ENCODE data around the gene MOCS3. TPM values are rescaled to one million over a fixed set of nuclear protein-coding genes. Genes with fewer than 3 reads are reported as not detected.

Gene MOCS3
- total and polyA plus RNA-seq, 2 of the 13 experiments (the other 11 are each of a cell fraction or from before 2014, with no cell fraction given) = 3.7 to 8.4 TPM

DNA sequence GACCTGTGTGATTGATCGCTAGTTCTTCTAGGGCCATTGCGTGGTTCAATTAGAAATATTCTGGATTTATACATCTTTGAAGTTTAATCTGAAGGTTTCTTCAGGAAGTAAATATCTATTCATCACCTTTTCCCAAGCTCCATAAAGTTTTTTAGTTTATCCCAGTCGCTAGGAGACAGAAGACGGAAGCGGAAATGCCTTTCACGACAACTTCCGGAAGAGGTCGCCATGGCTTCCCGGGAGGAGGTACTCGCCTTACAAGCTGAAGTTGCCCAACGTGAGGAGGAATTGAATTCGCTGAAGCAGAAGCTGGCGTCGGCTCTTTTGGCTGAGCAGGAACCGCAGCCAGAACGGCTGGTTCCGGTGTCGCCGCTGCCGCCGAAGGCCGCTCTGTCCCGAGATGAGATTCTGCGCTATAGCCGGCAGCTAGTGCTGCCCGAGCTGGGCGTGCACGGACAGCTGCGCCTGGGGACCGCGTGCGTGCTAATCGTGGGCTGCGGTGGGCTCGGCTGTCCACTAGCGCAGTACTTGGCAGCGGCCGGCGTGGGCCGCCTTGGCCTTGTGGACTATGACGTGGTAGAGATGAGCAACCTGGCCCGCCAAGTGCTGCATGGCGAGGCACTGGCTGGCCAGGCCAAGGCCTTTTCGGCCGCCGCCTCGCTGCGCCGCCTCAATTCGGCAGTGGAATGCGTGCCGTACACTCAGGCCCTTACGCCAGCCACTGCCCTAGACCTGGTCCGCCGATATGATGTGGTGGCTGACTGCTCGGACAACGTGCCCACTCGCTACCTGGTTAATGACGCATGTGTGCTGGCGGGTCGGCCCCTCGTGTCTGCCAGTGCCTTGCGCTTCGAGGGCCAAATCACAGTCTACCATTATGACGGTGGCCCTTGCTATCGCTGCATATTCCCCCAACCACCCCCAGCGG, at the start of gene MOCS3 (continued):
- TF ChIP-seq, protein P1, sequence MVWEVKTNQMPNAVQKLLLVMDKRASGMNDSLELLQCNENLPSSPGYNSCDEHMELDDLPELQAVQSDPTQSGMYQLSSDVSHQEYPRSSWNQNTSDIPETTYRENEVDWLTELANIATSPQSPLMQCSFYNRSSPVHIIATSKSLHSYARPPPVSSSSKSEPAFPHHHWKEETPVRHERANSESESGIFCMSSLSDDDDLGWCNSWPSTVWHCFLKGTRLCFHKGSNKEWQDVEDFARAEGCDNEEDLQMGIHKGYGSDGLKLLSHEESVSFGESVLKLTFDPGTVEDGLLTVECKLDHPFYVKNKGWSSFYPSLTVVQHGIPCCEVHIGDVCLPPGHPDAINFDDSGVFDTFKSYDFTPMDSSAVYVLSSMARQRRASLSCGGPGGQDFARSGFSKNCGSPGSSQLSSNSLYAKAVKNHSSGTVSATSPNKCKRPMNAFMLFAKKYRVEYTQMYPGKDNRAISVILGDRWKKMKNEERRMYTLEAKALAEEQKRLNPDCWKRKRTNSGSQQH (CRISPR knock-in tag; IDR thresholded peaks at IDR 0.05; ENCODE audit: low read depth) = peak; percentile 47
- TF ChIP-seq, protein P2, sequence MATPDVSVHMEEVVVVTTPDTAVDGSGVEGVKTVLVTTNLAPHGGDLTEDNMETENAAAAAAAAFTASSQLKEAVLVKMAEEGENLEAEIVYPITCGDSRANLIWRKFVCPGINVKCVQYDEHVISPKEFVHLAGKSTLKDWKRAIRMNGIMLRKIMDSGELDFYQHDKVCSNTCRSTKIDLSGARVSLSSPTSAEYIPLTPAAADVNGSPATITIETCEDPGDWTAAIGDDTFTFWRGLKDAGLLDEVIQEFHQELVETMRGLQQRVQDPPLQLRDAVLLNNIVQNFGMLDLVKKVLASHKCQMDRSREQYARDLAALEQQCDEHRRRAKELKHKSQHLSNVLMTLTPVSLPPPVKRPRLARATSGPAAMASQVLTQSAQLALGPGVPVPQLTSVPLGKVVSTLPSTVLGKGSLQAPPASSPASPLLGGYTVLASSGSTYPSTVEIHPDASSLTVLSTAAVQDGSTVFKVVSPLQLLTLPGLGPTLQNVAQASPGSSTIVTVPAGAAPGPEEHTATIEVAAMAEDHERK (CRISPR knock-in tag; IDR thresholded peaks at IDR 0.05; ENCODE audit: low read depth) = no peak
- TF ChIP-seq, protein P3, sequence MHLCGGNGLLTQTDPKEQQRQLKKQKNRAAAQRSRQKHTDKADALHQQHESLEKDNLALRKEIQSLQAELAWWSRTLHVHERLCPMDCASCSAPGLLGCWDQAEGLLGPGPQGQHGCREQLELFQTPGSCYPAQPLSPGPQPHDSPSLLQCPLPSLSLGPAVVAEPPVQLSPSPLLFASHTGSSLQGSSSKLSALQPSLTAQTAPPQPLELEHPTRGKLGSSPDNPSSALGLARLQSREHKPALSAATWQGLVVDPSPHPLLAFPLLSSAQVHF (CRISPR knock-in tag; IDR thresholded peaks at IDR 0.05) = no peak
- TF ChIP-seq, protein P4, sequence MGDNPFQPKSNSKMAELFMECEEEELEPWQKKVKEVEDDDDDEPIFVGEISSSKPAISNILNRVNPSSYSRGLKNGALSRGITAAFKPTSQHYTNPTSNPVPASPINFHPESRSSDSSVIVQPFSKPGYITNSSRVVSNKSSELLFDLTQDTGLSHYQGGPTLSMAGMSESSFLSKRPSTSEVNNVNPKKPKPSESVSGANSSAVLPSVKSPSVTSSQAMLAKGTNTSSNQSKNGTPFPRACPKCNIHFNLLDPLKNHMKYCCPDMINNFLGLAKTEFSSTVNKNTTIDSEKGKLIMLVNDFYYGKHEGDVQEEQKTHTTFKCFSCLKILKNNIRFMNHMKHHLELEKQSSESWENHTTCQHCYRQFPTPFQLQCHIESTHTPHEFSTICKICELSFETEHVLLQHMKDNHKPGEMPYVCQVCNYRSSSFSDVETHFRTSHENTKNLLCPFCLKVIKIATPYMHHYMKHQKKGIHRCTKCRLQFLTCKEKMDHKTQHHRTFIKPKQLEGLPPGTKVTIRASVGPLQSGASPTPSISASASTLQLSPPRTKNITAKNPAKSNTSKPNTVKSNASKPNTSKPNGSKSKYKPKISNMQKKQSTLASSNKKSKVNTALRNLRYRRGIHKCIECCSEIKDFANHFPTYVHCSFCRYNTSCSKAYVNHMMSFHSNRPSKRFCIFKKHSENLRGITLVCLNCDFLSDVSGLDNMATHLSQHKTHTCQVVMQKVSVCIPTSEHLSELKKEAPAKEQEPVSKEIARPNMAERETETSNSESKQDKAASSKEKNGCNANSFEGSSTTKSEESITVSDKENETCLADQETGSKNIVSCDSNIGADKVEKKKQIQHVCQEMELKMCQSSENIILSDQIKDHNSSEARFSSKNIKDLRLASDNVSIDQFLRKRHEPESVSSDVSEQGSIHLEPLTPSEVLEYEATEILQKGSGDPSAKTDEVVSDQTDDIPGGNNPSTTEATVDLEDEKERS (CRISPR knock-in tag; IDR thresholded peaks at IDR 0.05) = peak; percentile 29
- TF ChIP-seq THAP11 (CRISPR knock-in tag; IDR thresholded peaks at IDR 0.05) (peak; percentile 92), ZNF619 (CRISPR knock-in tag; IDR thresholded peaks at IDR 0.05) (peak; percentile 68; the same call in 1 of the 2 replicates), ZNF547 (CRISPR knock-in tag; IDR thresholded peaks at IDR 0.05) (peak; percentile 58), HNRNPLL (IDR thresholded peaks at IDR 0.05; ENCODE audit: low read depth, low read length, poor library complexity, severe bottlenecking) (peak; percentile 68), KAT8 (CRISPR knock-in tag; IDR thresholded peaks at IDR 0.05) (peak; percentile 98), TBX2 (CRISPR knock-in tag; IDR thresholded peaks at IDR 0.05; ENCODE audit: borderline replicate concordance) (no peak; the same call in 1 of the 2 replicates), AGO1 (IDR thresholded peaks at IDR 0.05; ENCODE audit: low read depth, low read length, poor library complexity, severe bottlenecking) (no peak), ZBTB1 (CRISPR knock-in tag; IDR thresholded peaks at IDR 0.05; ENCODE audit: borderline replicate concordance) (no peak)
- TF ChIP-seq, protein P5, sequence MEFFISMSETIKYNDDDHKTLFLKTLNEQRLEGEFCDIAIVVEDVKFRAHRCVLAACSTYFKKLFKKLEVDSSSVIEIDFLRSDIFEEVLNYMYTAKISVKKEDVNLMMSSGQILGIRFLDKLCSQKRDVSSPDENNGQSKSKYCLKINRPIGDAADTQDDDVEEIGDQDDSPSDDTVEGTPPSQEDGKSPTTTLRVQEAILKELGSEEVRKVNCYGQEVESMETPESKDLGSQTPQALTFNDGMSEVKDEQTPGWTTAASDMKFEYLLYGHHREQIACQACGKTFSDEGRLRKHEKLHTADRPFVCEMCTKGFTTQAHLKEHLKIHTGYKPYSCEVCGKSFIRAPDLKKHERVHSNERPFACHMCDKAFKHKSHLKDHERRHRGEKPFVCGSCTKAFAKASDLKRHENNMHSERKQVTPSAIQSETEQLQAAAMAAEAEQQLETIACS (CRISPR knock-in tag; IDR thresholded peaks at IDR 0.05) = peak; percentile 37
- TF ChIP-seq, protein P6, sequence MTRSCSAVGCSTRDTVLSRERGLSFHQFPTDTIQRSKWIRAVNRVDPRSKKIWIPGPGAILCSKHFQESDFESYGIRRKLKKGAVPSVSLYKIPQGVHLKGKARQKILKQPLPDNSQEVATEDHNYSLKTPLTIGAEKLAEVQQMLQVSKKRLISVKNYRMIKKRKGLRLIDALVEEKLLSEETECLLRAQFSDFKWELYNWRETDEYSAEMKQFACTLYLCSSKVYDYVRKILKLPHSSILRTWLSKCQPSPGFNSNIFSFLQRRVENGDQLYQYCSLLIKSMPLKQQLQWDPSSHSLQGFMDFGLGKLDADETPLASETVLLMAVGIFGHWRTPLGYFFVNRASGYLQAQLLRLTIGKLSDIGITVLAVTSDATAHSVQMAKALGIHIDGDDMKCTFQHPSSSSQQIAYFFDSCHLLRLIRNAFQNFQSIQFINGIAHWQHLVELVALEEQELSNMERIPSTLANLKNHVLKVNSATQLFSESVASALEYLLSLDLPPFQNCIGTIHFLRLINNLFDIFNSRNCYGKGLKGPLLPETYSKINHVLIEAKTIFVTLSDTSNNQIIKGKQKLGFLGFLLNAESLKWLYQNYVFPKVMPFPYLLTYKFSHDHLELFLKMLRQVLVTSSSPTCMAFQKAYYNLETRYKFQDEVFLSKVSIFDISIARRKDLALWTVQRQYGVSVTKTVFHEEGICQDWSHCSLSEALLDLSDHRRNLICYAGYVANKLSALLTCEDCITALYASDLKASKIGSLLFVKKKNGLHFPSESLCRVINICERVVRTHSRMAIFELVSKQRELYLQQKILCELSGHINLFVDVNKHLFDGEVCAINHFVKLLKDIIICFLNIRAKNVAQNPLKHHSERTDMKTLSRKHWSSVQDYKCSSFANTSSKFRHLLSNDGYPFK (CRISPR knock-in tag; IDR thresholded peaks at IDR 0.05; ENCODE audit: borderline replicate concordance) = peak; percentile 80; the same call in 1 of the 2 replicates

Measured in HepG2 (cell line).